ENCODE results near the gene A4GALT. TPM values are rescaled to one million over a fixed set of nuclear protein-coding genes. Genes with fewer than 3 reads are reported as not detected.

Gene A4GALT
- total RNA-seq, 2 experiments from 2014 or later = 56.0 to 61.5 TPM

- intact Hi-C loops (cut with micrococcal nuclease; ENCODE audit: unreplicated experiment) = no loop called here
- TF ChIP-seq CTCF (conservative IDR thresholded peaks at IDR 0.05; ENCODE audit: low read length) (no peak), EZH2phosphoT487 (IDR thresholded peaks at IDR 0.05; ENCODE audit: borderline replicate concordance, low read depth, low read length) (no peak)
- H4K20me1 ChIP-seq (ENCODE audit: insufficient read depth, low read length) = no peaks in the 10 kb centered on the region
- H3K4me2 ChIP-seq (ENCODE audit: low read length) = no peak overlapping the region
- ChIA-PET POLR2A (no interaction called here), CTCF (ENCODE audit: unreplicated experiment) (no interaction called here)
- no peak overlapping the region for H3K27ac ChIP-seq (ENCODE audit: low read depth, low read length, poor library complexity, severe bottlenecking)
- no peak overlapping the region for H3K4me3 ChIP-seq (ENCODE audit: low read depth, low read length, poor library complexity, severe bottlenecking)
- DNase-seq (ENCODE audit: low spot score) = no peak
- no TSS peak for BruUV-seq (replicated peaks)
- no peaks in the 10 kb centered on the region for H3K9me2 ChIP-seq (ENCODE audit: insufficient read depth, low read length)
- H3K4me1 ChIP-seq (ENCODE audit: insufficient read depth, low read length, poor library complexity, severe bottlenecking) = peaks cover 36% of the 10 kb centered on the region
- peaks cover 14% of the 10 kb centered on the region; the same call in 1 of the 2 replicates for H3K79me2 ChIP-seq (ENCODE audit: insufficient read depth, low read depth, low read length)
- H3K9me3 ChIP-seq (ENCODE audit: low read length) = no peaks in the 10 kb centered on the region
- peaks cover 54% of the 10 kb centered on the region for H3K36me3 ChIP-seq (ENCODE audit: insufficient read depth, low read length)
- H2AFZ ChIP-seq (ENCODE audit: low read length) = no peak overlapping the region
Observed at GRCh38 chr22:42688241-42689211, 32.1 kb downstream of the A4GALT start.

GRCh38 chr22:42686756-42687491 is 33.7 kb downstream of the A4GALT start:
- H4K20me1 ChIP-seq (ENCODE audit: insufficient read depth, low read length) = no peaks in the 10 kb centered on the region
- DNase-seq (ENCODE audit: low spot score) = no peak
- CTCF ChIA-PET (ENCODE audit: unreplicated experiment) = no interaction called here
- H3K79me2 ChIP-seq (ENCODE audit: insufficient read depth, low read depth, low read length) = peaks cover 11% of the 10 kb centered on the region; the same call in 1 of the 2 replicates
- H3K9me3 ChIP-seq (ENCODE audit: low read length) = no peaks in the 10 kb centered on the region
- POLR2A ChIA-PET = no interaction called here
- TF ChIP-seq EZH2phosphoT487 (IDR thresholded peaks at IDR 0.05; ENCODE audit: borderline replicate concordance, low read depth, low read length) = no peak
- TF ChIP-seq CTCF (conservative IDR thresholded peaks at IDR 0.05; ENCODE audit: low read length) = no peak
- H3K9me2 ChIP-seq (ENCODE audit: insufficient read depth, low read length) = no peaks in the 10 kb centered on the region
- no TSS peak for BruUV-seq (replicated peaks)
- no peak overlapping the region for H3K4me2 ChIP-seq (ENCODE audit: low read length)
- intact Hi-C loops (cut with micrococcal nuclease; ENCODE audit: unreplicated experiment) = no loop called here
- H3K4me1 ChIP-seq (ENCODE audit: insufficient read depth, low read length, poor library complexity, severe bottlenecking) = peaks cover 22% of the 10 kb centered on the region
- H3K27ac ChIP-seq (ENCODE audit: low read depth, low read length, poor library complexity, severe bottlenecking) = no peak overlapping the region
- H2AFZ ChIP-seq (ENCODE audit: low read length) = no peak overlapping the region
- peaks cover 38% of the 10 kb centered on the region for H3K36me3 ChIP-seq (ENCODE audit: insufficient read depth, low read length)
- no peak overlapping the region for H3K4me3 ChIP-seq (ENCODE audit: low read depth, low read length, poor library complexity, severe bottlenecking)

Data from OCI-LY7 (cell line).